ENCODE results near the gene ZC3H4. TPM values are rescaled to one million over a fixed set of nuclear protein-coding genes. Genes with fewer than 3 reads are reported as not detected.

Gene ZC3H4
- 14.2 and 15.3 TPM in 2 replicates for total RNA-seq (2012; rRNA removed)

DNA sequence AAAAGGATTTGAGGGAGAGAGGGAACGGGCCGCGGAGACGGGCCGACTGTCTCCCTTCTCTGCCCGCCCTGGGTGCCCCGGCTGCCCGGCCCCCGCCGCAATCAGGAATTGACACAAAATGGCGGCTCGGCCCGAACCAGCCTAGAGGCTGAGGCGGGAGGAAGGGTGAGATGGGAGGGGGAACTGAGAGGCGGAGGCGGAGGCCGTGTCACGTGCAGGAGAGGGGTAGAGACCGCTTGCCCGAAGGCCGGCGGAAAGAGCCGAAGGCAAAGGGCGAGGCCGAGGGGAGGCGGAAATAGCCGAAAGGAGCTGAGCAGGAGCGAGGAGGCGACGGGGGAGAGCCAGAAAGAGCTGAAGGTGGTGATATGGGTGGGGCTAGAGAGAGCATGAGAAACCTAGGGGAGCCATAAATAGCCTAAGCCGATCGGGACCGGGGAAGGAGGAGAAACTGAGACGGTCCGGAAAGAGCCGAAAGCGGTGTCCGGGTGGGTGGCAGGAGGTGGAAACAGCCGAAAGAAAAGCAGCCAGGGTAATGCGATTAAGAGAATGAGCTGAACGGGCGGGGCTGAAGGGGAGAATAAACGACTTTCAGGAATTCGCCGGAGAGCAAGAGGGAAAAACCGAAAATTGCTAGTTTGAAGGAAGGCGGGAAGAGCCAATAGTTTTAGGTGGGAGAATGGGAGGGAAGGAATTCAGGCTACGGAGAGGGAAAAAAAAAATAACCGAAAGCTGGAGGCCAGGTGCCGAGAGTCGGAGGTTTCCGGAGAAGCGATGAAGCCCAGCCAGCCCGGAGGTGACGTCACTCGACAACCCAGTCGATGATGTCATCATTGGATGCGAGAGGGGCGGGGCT lies at the start of gene ZC3H4:
ZC3H4 (minus strand) TSS at position 780 of the 853 bp plus-strand sequence. CDS start 1,192 bp downstream, outside the sequence.
- no peaks in the 10 kb centered on the region for H3K27me3 ChIP-seq (ENCODE audit: control insufficient read depth, insufficient read depth, low read length)
- peak within 1 kb of the TSS; percentile 98 for H3K9ac ChIP-seq (ENCODE audit: low read depth, low read length)
- H3K36me3 ChIP-seq (ENCODE audit: insufficient read depth, low read length): peaks cover 9% of the 10 kb centered on the region
- no peaks in the 10 kb centered on the region for H3K9me3 ChIP-seq (replicated peaks; ENCODE audit: low read length)
- peak within 1 kb of the TSS; percentile 84 for H3K4me3 ChIP-seq (ENCODE audit: low read length)
- H3K4me1 ChIP-seq (ENCODE audit: control insufficient read depth, insufficient read depth, low read length): peaks cover 21% of the 10 kb centered on the region
- H3K4me2 ChIP-seq (ENCODE audit: low read length): peak within 1 kb of the TSS; percentile 94

DNA sequence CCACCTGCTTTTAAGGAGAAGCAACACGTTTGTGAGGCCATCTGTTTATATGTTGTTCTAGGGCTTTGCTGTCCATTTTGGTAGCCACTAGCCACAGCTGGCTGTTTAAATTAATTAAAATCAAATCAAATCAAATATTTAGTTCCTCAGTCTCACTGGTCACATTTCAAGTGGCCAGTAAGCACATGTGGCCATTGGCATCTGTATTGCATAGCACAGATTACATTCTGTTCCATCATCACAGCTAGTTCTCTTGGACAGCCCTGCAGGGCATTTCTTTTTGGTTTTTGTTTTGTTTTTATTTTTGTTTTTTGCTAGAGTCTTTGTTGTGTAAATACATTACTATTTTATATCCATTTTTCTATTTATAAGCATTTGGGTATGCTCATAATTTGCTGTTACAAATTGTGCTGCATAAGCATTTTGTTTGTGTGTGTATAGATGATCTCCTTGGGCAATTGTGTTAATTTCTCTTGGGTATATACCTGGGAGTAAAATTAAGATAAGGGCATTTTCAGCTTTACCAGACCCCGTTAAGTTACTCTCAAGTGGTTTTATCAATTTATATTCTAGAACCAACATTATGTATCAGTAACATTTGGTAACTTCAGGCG lies 48.4 kb upstream of the ZC3H4 start:
- H3K4me1 ChIP-seq (ENCODE audit: control insufficient read depth, insufficient read depth, low read length): peaks cover 26% of the 10 kb centered on the region

DNA sequence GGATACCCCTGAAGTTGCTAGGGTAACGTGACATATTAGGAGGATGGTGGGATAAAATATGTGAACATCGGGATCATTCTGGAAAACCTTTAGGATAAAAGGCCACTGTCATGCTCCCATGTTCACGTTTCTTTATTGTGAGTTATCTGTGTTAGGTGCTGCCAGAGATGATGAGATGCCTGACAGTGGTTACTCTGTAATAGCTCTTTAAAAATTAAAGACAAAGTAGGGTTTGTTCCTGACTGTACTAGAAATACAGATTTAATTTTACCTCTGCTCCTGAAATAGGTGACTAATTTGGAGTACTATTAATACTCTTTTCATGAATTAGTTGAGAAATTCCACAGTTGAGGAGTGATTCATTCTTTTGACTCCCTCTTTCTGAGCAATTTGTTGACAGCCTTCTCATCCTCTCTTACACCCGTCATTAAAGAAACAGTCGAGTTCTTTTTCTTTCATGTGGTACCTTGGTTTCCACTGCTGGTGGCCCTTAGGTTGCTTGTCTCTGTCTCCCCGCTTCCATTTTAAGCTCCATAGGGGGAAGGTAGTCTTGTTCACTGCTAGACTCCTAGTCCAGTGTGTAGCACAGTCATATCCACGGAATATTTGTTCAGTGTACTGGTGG lies 45.4 kb upstream of the ZC3H4 start:
- Histone ChIP-seq H3K4me3 (ENCODE audit: low read length) (no peak overlapping the region), H3K4me1 (ENCODE audit: control insufficient read depth, insufficient read depth, low read length) (peaks cover 39% of the 10 kb centered on the region), H3K27me3 (ENCODE audit: control insufficient read depth, insufficient read depth, low read length) (no peaks in the 10 kb centered on the region), H3K36me3 (ENCODE audit: insufficient read depth, low read length) (peaks cover 47% of the 10 kb centered on the region), H3K9me3 (replicated peaks; ENCODE audit: low read length) (no peaks in the 10 kb centered on the region), H3K9ac (ENCODE audit: low read depth, low read length) (peak overlapping the region; percentile 5), H3K4me2 (ENCODE audit: low read length) (peak overlapping the region; percentile 35)

More for the DNA sequence above, 48.4 kb upstream of the ZC3H4 start:
- Histone ChIP-seq H3K4me2 (ENCODE audit: low read length) (no peak overlapping the region), H3K27me3 (ENCODE audit: control insufficient read depth, insufficient read depth, low read length) (no peaks in the 10 kb centered on the region), H3K4me3 (ENCODE audit: low read length) (no peak overlapping the region), H3K36me3 (ENCODE audit: insufficient read depth, low read length) (peaks cover 42% of the 10 kb centered on the region), H3K9ac (ENCODE audit: low read depth, low read length) (no peak overlapping the region), H3K9me3 (replicated peaks; ENCODE audit: low read length) (no peaks in the 10 kb centered on the region)

DNA sequence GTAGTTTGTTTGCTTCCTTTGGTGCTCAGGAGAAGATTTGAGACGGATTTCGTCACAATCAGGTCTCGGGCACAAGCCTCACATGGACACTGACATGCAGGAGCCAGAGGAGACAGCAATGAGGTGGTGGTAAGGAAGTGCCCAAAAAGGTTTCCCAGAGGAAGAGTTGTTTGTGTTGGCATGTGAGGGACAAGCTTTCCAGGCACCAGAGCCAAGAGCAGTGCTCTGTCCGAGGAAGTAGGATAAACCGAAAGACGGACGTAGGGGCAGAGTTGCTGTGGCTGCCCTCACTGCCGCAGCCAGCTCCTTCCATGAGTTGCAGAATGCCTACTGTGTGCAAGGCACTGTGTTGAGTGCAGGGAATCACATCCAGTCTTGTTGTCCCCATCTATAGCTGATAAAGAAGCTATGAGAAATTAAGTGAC lies 44.8 kb upstream of the ZC3H4 start:
- peak overlapping the region; percentile 35 for H3K4me2 ChIP-seq (ENCODE audit: low read length)
- H3K4me1 ChIP-seq (ENCODE audit: control insufficient read depth, insufficient read depth, low read length): peaks cover 39% of the 10 kb centered on the region
- H3K36me3 ChIP-seq (ENCODE audit: insufficient read depth, low read length): peaks cover 49% of the 10 kb centered on the region
- no peaks in the 10 kb centered on the region for H3K27me3 ChIP-seq (ENCODE audit: control insufficient read depth, insufficient read depth, low read length)
- H3K4me3 ChIP-seq (ENCODE audit: low read length): no peak overlapping the region
- H3K9me3 ChIP-seq (replicated peaks; ENCODE audit: low read length): no peaks in the 10 kb centered on the region
- H3K9ac ChIP-seq (ENCODE audit: low read depth, low read length): peak overlapping the region; percentile 21

DNA sequence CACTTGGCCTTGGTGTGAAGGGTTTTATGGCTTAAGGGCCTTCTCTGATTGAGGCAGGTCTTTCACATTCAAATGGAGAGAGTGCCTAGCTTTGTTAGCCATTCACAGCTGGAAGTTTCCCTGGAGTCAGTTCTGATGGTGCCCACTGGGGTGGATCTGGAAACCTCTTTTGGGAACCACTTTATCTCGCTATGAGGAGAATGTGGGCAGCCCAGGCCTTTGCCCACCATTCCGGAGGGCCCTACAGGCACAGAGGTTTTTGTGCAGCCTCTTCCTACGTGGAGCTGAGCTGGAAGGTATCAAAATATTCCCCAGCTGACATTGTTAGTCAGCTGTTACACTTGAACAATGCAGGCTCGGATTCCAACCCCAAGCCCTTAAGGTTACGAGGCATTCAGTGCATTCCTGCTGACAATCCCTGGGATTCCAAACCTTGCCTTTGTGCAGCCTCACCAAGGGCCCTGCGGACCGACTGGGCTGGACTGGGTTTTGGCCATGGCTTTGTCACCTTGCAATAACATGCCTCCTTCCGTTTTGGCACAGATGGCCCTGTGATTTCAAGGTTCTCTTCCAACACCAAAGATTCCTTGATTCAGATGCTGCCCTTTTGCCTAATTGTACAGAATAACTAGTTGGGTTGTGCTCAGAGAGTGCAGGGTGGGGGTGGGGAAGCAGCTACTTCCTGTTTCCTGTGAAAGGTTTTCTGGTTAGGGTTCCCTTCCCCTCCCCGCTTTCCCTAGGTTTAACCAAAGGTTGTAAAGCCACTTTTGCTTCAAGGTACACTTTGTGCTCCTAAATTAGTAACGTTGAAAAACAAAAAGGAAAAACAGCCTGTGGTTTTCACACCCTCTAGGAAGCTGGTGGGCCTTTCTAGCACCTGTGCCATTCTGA lies 44.1 kb upstream of the ZC3H4 start:
- H3K36me3 ChIP-seq (ENCODE audit: insufficient read depth, low read length): peaks cover 53% of the 10 kb centered on the region
- peak overlapping the region; percentile 48 for H3K9ac ChIP-seq (ENCODE audit: low read depth, low read length)
- peaks cover 39% of the 10 kb centered on the region for H3K4me1 ChIP-seq (ENCODE audit: control insufficient read depth, insufficient read depth, low read length)
- H3K4me2 ChIP-seq (ENCODE audit: low read length): peak overlapping the region; percentile 39
- H3K9me3 ChIP-seq (replicated peaks; ENCODE audit: low read length): no peaks in the 10 kb centered on the region
- no peak overlapping the region for H3K4me3 ChIP-seq (ENCODE audit: low read length)
- H3K27me3 ChIP-seq (ENCODE audit: control insufficient read depth, insufficient read depth, low read length): no peaks in the 10 kb centered on the region

DNA sequence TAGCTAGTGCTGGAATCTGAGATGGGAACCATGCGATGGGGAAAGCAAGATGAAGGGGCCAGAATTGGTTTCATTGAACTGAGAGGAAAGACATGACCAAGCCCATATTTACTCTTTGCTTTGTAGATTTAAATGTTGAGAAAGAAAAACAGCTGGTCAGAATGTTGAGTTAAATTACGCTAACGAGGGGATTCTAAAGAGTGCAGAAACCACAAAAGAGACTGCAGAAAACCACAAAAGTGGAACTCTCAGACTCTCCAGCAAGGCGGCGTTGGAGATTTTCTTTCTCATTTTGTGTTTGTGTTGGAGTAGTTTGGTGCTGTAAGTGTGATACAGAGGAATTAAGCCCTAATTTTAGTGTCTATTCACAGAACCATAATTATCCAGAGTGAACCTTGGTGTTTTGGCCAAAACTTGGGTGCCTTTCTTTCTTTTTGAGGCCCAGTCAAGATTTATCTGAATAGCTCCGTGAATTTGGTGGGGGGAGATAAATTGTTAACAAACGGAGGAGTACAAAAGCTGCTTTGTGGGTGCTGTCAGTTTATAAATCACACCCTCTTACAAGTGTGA lies 43.4 kb upstream of the ZC3H4 start:
- peaks cover 39% of the 10 kb centered on the region for H3K4me1 ChIP-seq (ENCODE audit: control insufficient read depth, insufficient read depth, low read length)
- peaks cover 57% of the 10 kb centered on the region for H3K36me3 ChIP-seq (ENCODE audit: insufficient read depth, low read length)

DNA sequence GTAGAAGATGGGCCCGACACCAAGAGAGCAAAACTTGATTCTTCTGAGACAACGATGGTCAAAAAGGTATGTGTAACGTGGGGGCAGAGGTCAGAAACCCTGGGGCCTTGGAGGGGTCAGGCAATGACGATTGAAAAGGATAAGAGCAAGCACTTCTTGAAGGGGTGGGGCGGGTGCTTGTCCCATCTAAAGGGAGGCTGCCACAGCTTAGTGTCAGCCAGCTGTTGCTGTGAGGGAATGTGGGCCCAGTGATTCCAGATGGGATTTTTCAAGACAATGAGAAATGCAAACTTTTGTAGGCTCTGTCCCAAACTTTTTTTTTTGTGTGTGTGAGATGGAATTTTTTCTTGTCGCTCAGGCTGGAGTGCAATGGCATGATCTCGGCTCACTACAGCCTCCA lies 41.6 kb upstream of the ZC3H4 start:
- no peaks in the 10 kb centered on the region for H3K27me3 ChIP-seq (ENCODE audit: control insufficient read depth, insufficient read depth, low read length)
- no peak overlapping the region for H3K4me2 ChIP-seq (ENCODE audit: low read length)
- peaks cover 66% of the 10 kb centered on the region for H3K36me3 ChIP-seq (ENCODE audit: insufficient read depth, low read length)
- no peak overlapping the region for H3K9ac ChIP-seq (ENCODE audit: low read depth, low read length)
- peaks cover 35% of the 10 kb centered on the region for H3K4me1 ChIP-seq (ENCODE audit: control insufficient read depth, insufficient read depth, low read length)
- no peak overlapping the region for H3K4me3 ChIP-seq (ENCODE audit: low read length)
- H3K9me3 ChIP-seq (replicated peaks; ENCODE audit: low read length): no peaks in the 10 kb centered on the region

More for the DNA sequence above, 43.4 kb upstream of the ZC3H4 start:
- H3K9ac ChIP-seq (ENCODE audit: low read depth, low read length): peak overlapping the region; percentile 48
- no peaks in the 10 kb centered on the region for H3K27me3 ChIP-seq (ENCODE audit: control insufficient read depth, insufficient read depth, low read length)
- H3K9me3 ChIP-seq (replicated peaks; ENCODE audit: low read length): no peaks in the 10 kb centered on the region
- peak overlapping the region; percentile 39 for H3K4me2 ChIP-seq (ENCODE audit: low read length)
- H3K4me3 ChIP-seq (ENCODE audit: low read length): no peak overlapping the region

DNA sequence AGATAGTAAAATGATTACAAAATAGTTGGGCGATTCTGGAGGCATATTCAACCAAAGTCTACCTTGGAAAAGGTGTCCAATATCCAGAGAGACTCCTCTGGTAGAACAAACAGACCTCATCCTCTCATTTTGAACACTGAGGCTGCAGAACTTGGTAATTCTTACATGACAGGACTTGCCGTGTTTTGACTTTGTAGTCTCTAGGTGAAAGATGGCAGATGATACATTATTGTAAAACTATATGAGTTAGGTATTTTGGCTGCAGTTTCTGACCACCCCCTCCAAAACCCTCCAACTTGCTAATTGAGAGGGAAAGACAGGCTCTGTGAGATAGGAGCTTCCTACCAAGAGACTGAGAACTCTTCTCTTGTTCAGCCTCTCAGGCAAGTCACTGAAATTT lies 39.7 kb upstream of the ZC3H4 start:
- Histone ChIP-seq H3K4me3 (ENCODE audit: low read length) (no peak overlapping the region), H3K4me2 (ENCODE audit: low read length) (no peak overlapping the region), H3K9me3 (replicated peaks; ENCODE audit: low read length) (no peaks in the 10 kb centered on the region), H3K36me3 (ENCODE audit: insufficient read depth, low read length) (peaks cover 61% of the 10 kb centered on the region), H3K9ac (ENCODE audit: low read depth, low read length) (no peak overlapping the region), H3K4me1 (ENCODE audit: control insufficient read depth, insufficient read depth, low read length) (peaks cover 26% of the 10 kb centered on the region), H3K27me3 (ENCODE audit: control insufficient read depth, insufficient read depth, low read length) (no peaks in the 10 kb centered on the region)

DNA sequence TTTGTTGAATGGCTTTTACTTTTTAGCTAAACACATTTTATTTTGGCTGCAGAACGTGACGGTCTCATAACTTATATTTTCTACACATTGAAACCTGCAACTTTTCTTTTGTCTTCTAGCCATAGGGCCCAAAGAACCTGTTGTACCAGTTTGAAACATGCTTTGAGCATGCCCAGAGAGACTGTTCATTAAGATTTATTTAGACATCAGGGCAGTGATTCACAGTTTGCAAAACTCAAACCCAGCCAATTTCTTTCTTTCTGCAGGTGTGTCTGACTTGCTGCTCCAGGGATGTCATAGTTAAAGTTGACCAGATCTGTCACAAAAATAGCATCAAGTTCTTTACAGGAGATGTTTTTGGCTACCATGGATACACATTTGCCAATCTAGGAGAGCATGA lies 39.1 kb upstream of the ZC3H4 start:
- Histone ChIP-seq H3K4me3 (ENCODE audit: low read length) (no peak overlapping the region), H3K36me3 (ENCODE audit: insufficient read depth, low read length) (peaks cover 60% of the 10 kb centered on the region), H3K9me3 (replicated peaks; ENCODE audit: low read length) (no peaks in the 10 kb centered on the region), H3K4me2 (ENCODE audit: low read length) (no peak overlapping the region), H3K27me3 (ENCODE audit: control insufficient read depth, insufficient read depth, low read length) (no peaks in the 10 kb centered on the region), H3K9ac (ENCODE audit: low read depth, low read length) (no peak overlapping the region), H3K4me1 (ENCODE audit: control insufficient read depth, insufficient read depth, low read length) (peaks cover 20% of the 10 kb centered on the region)

DNA sequence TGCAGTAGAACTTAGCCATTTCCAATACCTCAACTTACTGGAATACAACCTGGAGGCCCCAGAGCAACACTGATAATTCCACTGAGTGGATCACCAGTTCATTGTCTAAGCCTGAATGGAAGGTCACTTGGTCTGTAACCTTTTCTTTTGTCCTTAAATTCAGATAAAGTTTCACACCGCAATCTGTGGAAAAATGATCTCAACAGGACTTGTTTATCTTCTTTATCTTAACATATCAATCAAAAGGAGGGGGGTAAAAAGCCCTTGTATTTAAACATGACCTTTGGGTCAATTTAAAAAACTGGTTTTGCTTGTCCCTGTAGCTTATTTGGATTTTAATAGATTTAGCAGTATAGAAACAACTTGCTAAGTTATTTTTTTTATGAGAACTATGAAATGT lies 38.6 kb upstream of the ZC3H4 start:
- no peak overlapping the region for H3K9ac ChIP-seq (ENCODE audit: low read depth, low read length)
- H3K4me3 ChIP-seq (ENCODE audit: low read length): no peak overlapping the region
- H3K4me2 ChIP-seq (ENCODE audit: low read length): no peak overlapping the region
- peaks cover 16% of the 10 kb centered on the region for H3K4me1 ChIP-seq (ENCODE audit: control insufficient read depth, insufficient read depth, low read length)
- H3K27me3 ChIP-seq (ENCODE audit: control insufficient read depth, insufficient read depth, low read length): no peaks in the 10 kb centered on the region
- peaks cover 58% of the 10 kb centered on the region for H3K36me3 ChIP-seq (ENCODE audit: insufficient read depth, low read length)
- H3K9me3 ChIP-seq (replicated peaks; ENCODE audit: low read length): no peaks in the 10 kb centered on the region
